GM19238 (cell line): ENCODE results near the gene CREB3.

Experiments used
- DNase-seq: peaks from one replicate; pipeline ENCODE4 v3.0.0; 2011; ENCODE audit warnings: low spot score; ENCODE audit not compliant: insufficient read length

Gene CREB3

GRCh38 chr9:35725362-35725761 lies 7.1 kb upstream of the CREB3 start:
- DNase-seq, result no peak

- no peak for DNase-seq
Observed at GRCh38 chr9:35726931-35727330, 5.5 kb upstream of the CREB3 start.

- DNase-seq, result no peak
Observed at GRCh38 chr9:35727676-35728040, 4.8 kb upstream of the CREB3 start.

DNA sequence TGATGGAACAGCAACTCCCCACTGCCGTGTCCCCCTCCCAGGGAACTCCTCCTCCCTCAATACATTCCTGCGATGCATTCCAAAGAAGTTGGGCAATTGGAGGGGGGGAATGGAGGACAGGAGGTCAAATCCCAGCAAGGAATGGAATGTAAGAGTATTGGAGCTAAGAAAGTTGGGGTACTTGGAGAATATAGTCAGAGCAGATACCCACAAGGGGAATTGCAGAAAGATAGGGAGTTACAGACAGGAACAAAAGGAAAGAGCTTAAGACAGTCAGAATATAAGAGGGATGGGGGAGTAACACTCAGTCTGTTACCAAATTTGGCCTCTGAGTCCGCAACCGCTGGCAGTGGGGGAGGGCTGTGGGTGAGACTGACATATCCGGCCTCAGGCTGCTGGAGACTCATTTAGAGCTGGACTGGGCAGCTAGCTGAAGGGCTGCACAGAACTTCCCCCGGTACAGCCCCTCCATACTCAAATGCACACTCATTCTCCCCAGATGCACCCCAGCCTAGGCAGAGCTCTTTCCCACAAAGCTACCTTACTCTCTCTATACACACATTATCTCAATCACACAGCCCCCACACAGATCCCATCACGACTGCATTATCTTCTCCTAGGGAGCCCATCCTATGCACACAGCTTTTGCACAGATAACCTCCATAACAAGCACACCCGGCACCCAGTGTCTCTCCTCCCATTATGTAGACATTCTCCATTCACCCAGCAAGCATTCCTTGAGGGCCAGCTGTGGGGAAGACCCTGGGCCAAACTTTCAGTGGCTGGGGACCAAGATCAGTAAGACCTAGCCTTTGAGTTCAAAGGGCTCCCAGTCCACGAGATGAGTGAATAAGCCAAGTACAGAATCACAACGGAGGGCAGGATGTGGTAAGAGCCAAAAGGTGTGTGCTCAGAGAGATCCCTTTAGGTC lies 4.2 kb upstream of the CREB3 start:
- peak; percentile 61 for DNase-seq

DNA sequence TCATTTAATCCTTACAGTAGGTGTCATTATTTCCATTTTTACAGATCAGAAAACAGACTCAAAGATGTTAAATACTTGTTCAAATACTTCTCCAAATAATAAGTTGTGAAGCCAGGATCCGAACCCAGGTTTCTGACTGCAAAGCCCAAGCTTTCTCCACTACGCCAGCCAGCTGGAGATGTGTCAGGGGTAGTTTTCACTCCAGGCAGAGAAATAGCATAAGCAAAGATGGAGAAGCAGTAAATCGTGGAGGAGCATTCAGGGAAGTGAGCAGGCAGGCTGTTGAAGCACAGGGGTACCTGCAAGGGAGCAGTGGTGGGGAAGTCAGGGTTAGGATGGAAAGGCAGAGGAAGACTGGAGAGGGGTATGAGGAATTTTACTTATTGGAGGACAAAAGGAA lies 3.4 kb upstream of the CREB3 start:
- DNase-seq, result no peak

- no peak for DNase-seq
Observed at GRCh38 chr9:35729700-35730485, 2.6 kb upstream of the CREB3 start.

DNA sequence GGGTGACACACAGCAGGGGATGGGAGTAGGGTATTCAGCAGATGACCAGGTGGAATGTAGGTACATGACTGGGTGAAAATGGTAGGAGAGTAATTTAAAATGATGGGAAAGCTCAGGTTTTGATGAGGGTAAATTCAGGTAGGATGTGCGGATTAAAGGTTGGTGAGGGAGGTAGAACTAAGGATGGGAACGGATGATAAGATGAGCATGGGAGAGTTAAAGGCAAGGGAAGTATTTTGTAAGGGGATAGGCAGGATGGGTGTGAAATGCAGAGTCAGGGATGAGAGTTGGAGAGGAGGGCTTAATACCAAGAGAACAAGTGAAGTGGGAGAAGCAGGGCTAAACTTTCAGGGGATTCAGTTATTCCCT lies 2.0 kb upstream of the CREB3 start:
- DNase-seq, result no peak

DNA sequence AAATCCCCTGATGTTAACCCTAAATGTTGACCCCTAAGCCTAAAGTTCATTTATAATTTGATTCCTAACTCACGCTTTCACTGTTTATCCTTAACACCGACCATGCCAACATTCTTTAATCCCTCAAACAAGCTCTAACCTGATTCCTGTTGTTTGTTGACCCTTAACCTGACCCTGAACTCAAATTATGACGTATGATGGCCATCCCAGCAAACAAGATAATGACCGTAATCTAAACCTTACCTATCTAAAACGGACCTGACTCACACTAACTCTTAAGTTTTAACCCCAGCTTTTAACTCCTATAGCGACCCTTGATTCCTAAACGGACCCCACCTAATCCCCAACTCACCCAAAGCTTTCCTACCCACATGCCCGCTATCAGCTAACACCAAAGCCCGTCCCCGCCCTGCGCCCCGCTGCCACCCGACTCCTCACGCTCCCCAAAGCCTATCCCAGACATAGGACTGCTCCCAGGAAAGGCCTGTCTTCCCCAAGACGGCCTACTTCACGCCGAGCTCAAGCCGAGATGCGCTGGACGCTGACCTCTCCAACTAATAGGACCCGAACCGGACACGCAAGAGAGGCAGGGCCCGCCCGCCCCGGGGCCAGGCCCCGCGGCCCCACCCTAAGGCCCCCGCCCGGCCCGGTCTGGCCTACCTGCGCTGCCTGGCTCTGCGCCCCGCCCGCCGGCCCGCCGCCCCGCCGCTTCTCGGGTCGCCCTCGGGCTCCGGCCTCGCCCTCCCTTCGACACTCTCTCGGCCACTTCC lies 866 bp upstream of the CREB3 start:
- no peak for DNase-seq

GRCh38 chr9:35732800-35733541 lies 505 bp downstream of the CREB3 start:
- no peak for DNase-seq

DNA sequence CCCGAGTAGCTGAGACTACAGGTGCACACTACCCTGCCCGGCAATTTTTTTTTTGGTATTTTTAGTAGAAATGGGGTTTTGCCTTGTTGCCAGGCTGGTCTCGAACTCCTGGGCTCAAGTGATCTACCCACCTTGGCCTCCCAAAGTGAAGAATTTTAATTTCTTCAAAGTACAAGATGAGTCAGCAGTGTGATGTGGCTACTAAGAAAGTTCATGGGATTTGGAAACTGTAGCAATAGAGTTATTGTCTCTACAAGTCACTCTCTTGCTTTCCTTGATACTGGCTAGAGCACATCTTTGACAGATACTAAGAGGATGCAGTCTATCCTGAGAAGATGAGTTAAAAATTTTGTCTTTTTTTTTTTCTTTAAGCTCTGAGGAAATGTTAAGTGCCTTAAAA lies 1.6 kb downstream of the CREB3 start:
- DNase-seq, result no peak

DNA sequence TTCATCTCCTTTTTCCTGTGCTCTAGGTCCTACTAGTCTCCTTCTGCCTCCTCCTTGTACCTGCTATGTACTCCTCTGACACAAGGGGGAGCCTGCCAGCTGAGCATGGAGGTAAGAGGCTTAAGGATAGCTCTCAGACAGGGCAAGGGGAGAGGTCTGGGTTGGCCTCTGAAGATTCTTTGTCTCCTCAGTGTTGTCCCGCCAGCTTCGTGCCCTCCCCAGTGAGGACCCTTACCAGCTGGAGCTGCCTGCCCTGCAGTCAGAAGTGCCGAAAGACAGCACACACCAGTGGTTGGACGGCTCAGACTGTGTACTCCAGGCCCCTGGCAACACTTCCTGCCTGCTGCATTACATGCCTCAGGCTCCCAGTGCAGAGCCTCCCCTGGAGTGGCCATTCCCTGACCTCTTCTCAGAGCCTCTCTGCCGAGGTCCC lies 3.8 kb downstream of the CREB3 start:
- DNase-seq, result peak; percentile 63

DNA sequence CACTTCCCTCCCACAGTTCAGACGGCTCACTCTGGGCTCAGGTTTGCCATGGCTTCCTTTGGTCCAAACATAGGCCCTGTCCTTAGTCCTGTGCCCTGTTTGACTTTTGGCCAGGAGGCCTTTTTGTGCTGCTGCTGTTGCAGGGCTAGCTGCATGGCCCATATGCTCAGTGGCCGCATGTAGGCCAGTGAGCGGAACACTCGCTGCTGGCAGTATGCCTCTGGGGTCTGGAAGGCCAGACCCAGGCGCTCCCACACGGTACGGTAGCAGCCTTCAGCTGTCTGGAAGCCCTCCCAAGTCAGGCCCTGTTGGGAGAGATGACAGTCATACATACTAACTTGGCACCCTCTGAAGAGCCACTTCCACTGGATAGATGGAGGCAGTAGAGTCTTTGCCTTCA lies 4.7 kb downstream of the CREB3 start:
- no peak for DNase-seq

DNA sequence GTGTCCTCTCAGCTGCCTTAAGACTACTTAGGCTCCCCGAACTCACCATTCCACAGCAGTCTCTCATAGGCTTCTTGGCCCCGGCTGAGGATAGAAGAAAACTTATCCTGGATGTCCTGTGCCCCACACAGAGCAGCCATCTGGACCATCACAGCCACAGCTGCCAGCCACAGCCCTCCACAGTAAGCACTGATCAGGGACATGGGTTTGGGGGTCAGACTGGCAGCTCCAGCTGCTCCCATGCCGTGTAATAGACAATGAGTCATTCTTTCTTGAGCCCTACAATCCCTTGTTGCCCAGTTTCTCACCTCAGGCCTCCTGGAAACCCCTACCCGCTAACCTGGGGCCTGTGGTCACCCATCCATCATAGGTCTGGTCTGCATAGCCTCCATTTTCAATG lies 5.7 kb downstream of the CREB3 start:
- DNase-seq, result no peak

GRCh38 chr9:35738924-35739323 lies 6.5 kb downstream of the CREB3 start:
- no peak for DNase-seq

- DNase-seq, result no peak
Observed at GRCh38 chr9:35740243-35740642, 7.8 kb downstream of the CREB3 start.

DNA sequence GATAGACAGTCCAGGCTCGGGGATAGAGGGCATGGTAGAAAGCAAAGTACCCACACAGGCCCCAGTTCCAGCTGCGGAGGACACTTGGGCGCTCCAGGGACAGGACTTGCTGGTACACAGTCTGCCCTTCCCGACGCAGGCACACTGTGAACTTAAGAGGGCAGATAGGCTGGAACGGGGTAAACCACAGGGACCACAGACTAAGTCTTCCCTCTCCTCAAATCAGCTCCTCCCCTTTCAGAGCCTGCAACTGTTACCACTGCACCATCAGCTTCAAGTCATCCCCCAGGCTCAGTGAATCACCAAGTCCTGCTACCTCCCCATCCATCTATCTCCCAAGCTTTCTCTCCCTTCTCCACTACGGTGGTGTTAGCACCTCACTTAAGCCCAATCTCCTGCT lies 9.3 kb downstream of the CREB3 start:
- no peak for DNase-seq

DNA sequence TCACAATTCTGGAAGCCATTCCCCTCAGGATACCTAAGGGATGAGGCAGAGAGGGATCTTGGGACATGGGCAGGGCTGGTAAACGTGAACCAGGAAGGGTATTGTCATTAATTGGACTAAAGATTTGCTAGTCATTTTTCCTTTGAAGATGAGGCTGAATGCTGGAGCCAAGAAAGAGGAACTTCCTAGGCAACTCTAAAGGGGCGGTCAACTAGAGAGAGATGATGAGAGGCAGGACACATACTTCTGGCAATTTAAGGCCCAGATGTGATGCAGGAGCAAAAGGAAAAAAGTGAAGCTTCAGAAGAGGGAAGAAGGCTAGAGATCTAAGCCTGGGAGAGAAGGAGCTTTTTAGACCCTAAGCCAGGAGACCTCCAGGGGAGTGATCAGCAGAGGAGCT lies 11.0 kb downstream of the CREB3 start:
- no peak for DNase-seq

- DNase-seq, result no peak
Observed at GRCh38 chr9:35743880-35744518, 11.5 kb downstream of the CREB3 start.

DNA sequence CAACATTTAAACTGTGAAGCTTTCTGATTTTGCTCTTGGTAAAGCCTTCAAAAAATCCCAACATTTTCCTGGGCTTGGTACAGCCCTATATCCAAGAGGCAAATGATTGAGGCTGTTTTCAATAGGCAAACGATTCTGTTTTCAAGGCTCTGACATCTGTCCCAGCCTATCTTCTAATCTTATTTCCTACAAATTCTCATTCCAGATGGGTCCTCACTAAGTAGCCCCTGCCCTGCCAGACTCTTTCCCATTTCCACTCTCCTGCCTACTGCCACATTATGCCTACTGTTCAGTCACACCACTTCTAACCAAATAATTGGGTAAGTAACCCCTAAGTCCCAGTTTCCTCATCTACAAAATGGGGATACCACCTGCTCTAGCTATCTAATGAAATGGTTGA lies 13.1 kb downstream of the CREB3 start:
- no peak for DNase-seq

DNA sequence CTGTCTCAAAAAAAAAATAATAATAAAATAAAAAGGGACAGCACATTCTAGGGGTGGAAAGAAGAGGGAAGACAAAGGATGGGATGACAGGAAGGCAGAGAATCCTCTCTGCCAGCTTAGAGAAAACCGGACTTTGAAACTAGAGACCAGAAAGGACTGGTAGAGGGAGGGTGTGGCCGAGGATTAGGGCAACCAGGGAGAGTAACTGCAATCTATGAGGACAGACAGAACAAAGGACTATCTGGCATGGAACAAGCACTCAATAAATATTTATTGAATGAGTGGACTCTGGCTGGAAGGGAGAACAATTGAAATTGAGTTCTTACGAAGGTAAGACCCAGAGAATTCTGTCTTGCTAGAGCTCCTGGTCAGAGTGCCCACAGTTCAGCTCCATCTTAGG lies 14.1 kb downstream of the CREB3 start:
- no peak for DNase-seq
